ENCODE data around the gene NKX1-1. TPM values are rescaled to one million over a fixed set of nuclear protein-coding genes. Genes with fewer than 3 reads are reported as not detected.
"Not testable (repeated sequence)": the region's sequence is repeated elsewhere in the genome, so short reads cannot be mapped to it uniquely, and the experiment has no call there.

NKX1-1 gene
- total RNA-seq, 1 donor from 2014 or later = not detected

DNA sequence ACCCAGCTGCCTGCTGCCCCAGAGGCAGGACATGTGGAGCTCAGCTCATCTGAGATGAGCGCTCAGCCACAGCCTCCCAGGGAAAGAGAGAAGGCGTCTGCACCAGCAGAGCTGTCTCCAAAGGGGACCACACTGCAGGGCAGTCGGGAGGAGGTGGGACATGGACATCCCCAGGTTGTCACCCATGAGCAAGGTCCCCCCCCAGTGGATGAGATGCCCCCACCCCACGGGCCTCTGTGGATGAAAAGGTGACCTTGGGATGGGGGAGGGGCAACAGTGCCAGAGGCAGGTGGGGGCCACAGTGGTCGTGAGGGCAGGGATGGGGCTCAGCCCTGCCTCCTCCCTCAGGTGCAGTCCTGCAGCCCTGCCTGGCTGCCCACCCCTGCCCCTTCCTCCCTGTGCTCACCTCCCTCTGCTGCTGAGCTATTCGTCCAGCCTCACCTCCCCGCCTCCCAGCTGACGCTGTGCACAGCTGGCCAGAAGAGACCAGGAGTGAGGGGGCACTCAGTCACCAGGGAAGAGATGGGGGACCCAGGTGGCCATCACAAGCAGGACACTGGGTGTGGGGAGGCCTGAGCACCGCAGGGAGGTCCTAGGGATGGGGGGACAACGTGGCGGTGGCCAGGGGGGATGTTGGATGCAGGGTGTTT, 9.3 kb downstream of the NKX1-1 start:
- peaks cover 7% of the 10 kb centered on the region for H3K36me3 Mint-ChIP-seq
- H3K9ac ChIP-seq = no peak overlapping the region
- H3K4me1 ChIP-seq = no peaks in the 10 kb centered on the region
- H3K27me3 Mint-ChIP-seq (ENCODE audit: insufficient read depth, low read depth) = peaks cover 27% of the 10 kb centered on the region
- no peaks in the 10 kb centered on the region for H3K36me3 ChIP-seq
- H2AFZ ChIP-seq (replicated peaks) = no peak overlapping the region
- DNase-seq (ENCODE audit: low spot score) = no peak
- no peaks in the 10 kb centered on the region for H3K79me2 ChIP-seq (ENCODE audit: low read depth)
- H3K4me1 Mint-ChIP-seq = no peaks in the 10 kb centered on the region
- H3K9me3 Mint-ChIP-seq = peaks cover 16% of the 10 kb centered on the region
- peaks cover 27% of the 10 kb centered on the region for H3K27me3 ChIP-seq
- TF ChIP-seq EZH2 (IDR thresholded peaks at IDR 0.05) = no peak
- TF ChIP-seq EZH2phosphoT487 (IDR thresholded peaks at IDR 0.05) = no peak
- TF ChIP-seq, protein P1, sequence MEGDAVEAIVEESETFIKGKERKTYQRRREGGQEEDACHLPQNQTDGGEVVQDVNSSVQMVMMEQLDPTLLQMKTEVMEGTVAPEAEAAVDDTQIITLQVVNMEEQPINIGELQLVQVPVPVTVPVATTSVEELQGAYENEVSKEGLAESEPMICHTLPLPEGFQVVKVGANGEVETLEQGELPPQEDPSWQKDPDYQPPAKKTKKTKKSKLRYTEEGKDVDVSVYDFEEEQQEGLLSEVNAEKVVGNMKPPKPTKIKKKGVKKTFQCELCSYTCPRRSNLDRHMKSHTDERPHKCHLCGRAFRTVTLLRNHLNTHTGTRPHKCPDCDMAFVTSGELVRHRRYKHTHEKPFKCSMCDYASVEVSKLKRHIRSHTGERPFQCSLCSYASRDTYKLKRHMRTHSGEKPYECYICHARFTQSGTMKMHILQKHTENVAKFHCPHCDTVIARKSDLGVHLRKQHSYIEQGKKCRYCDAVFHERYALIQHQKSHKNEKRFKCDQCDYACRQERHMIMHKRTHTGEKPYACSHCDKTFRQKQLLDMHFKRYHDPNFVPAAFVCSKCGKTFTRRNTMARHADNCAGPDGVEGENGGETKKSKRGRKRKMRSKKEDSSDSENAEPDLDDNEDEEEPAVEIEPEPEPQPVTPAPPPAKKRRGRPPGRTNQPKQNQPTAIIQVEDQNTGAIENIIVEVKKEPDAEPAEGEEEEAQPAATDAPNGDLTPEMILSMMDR (IDR thresholded peaks at IDR 0.05) = no peak
- H3K9me3 ChIP-seq (ENCODE audit: low read depth) = no peaks in the 10 kb centered on the region
- H3K4me3 ChIP-seq = no peak overlapping the region
- no peak overlapping the region for H3K27ac ChIP-seq
- H3K4me3 Mint-ChIP-seq = no peak overlapping the region
- H4K20me1 ChIP-seq (ENCODE audit: low read depth) = no peaks in the 10 kb centered on the region
- peaks cover 5% of the 10 kb centered on the region for H3F3A ChIP-seq (ENCODE audit: low read depth)
- H3K27ac Mint-ChIP-seq = no peak overlapping the region
- H3K4me2 ChIP-seq = no peak overlapping the region

DNA sequence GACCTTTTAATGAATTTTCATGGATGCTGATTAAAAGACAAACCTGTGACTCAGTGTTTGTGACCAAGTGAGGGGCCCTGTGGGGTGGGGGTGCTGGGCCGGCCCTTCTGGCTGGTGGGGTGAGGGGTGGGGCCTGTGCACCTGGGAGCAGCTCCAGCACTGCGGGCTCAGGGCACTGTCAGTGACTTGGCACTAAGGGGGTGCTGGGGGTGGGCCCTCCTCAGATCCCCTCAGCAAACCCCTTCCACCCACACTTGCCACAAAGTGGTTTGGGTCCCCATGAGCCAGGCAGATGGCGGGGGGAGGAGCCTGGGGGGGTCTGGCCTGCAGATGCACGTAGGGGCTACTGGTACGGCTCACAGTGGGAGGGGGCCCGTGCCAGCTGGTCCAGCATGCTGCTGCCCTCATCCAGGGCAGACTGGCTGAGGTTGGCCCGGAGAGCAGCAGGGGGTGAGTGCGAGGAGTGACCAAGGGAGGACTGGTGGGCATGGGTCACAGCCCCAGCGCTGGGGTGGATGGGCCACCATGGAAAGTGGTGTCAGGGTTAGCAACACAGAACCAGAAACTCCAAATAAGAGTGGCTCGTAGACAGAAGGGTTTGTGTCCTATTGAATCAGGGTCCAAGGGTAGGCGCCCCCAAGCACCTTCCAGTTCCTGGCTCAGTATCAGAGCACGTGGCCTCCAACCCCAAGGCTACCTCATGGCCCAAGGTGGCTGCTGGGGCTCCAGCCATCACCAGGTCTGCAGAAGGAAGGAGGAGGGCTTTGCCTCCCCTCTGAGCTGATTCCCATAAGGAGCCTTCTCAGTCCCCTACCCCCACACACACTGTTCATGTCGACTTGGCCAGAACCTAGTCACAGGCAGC, 10.1 kb downstream of the NKX1-1 start:
- no peak overlapping the region for H3K9ac ChIP-seq
- H3K4me1 ChIP-seq = no peaks in the 10 kb centered on the region
- no peaks in the 10 kb centered on the region for H3K36me3 ChIP-seq
- H3K27me3 ChIP-seq = peaks cover 19% of the 10 kb centered on the region
- H3K27ac ChIP-seq = no peak overlapping the region
- Mint-ChIP-seq H3K27me3 (ENCODE audit: insufficient read depth, low read depth) (peaks cover 21% of the 10 kb centered on the region), H3K9me3 (peaks cover 16% of the 10 kb centered on the region), H3K4me1 (no peaks in the 10 kb centered on the region), H3K4me3 (no peak overlapping the region), H3K27ac (no peak overlapping the region), H3K36me3 (peaks cover 7% of the 10 kb centered on the region)
- TF ChIP-seq EZH2 (IDR thresholded peaks at IDR 0.05) (no peak), EZH2phosphoT487 (IDR thresholded peaks at IDR 0.05) (no peak)
- TF ChIP-seq, protein P1 (IDR thresholded peaks at IDR 0.05) = no peak
- H3F3A ChIP-seq (ENCODE audit: low read depth) = peaks cover 5% of the 10 kb centered on the region
- no peaks in the 10 kb centered on the region for H3K79me2 ChIP-seq (ENCODE audit: low read depth)
- H3K9me3 ChIP-seq (ENCODE audit: low read depth) = no peaks in the 10 kb centered on the region
- H3K4me3 ChIP-seq = no peak overlapping the region
- no peak for DNase-seq (ENCODE audit: low spot score)
- no peaks in the 10 kb centered on the region for H4K20me1 ChIP-seq (ENCODE audit: low read depth)
- no peak overlapping the region for H3K4me2 ChIP-seq
- no peak overlapping the region for H2AFZ ChIP-seq (replicated peaks)

DNA sequence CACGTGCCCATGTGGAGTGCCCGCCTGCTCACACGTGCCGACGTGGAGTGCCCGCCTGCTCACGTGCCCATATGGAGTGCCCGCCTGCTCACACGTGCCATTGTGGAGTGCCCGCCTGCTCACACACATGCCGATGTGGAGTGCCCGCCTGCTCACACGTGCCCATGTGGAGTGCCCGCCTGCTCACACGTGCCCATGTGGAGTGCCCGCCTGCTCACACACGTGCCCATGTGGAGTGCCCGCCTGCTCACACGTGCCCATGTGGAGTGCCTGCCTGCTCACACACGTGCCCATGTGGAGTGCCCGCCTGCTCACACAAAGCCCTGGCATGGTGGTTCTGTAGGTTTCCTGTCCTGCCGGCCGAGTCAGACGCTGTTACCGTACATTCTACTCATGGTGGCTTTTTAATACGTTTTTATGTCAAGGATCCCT, 10.8 kb downstream of the NKX1-1 start:
- H3K27me3 Mint-ChIP-seq (ENCODE audit: insufficient read depth, low read depth) = peaks cover 14% of the 10 kb centered on the region
- peak overlapping the region; percentile 6 for H3K4me3 Mint-ChIP-seq
- H3K27ac Mint-ChIP-seq = not testable (repeated sequence)

DNA sequence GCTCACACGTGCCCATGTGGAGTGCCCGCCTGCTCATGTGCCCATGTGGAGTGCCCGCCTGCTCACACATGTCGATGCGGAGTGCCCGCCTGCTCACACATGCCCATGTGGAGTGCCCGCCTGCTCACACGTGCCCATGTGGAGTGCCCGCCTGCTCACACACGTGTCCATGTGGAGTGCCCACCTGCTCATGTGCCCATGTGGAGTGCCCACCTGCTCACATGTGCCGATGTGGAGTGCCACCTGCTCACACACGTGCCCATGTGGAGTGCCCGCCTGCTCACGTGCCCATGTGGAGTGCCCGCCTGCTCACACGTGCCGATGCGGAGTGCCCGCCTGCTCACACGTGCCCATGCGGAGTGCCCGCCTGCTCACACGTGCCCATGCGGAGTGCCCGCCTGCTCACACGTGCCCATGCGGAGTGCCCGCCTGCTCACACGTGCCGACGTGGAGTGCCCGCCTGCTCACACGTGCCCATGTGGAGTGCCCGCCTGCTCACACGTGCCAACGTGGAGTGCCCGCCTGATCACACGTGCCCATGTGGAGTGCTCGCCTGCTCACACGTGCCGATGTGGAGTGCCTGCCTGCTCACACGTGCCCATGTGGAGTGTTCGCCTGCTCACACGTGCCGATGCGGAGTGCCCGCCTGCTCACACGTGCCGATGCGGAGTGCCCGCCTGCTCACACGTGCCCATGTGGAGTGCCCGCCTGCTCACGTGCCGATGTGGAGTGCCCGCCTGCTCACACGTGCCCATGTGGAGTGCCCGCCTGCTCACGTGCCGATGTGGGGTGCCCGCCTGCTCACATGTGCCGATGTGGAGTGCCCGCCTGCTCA, 11.5 kb downstream of the NKX1-1 start:
- H3K9me3 ChIP-seq (ENCODE audit: low read depth); H3K4me3 ChIP-seq; H3K9ac ChIP-seq; H3K27me3 ChIP-seq; H3K79me2 ChIP-seq (ENCODE audit: low read depth); H4K20me1 ChIP-seq (ENCODE audit: low read depth); H3K27ac Mint-ChIP-seq; DNase-seq (ENCODE audit: low spot score); H3F3A ChIP-seq (ENCODE audit: low read depth); H2AFZ ChIP-seq (replicated peaks); H3K27ac ChIP-seq; H3K4me3 Mint-ChIP-seq; H3K36me3 ChIP-seq; H3K27me3 Mint-ChIP-seq (ENCODE audit: insufficient read depth, low read depth); H3K4me1 Mint-ChIP-seq; H3K4me2 ChIP-seq; H3K36me3 Mint-ChIP-seq; H3K4me1 ChIP-seq: not testable (repeated sequence)
- peaks cover 18% of the 10 kb centered on the region for H3K9me3 Mint-ChIP-seq

More for the DNA sequence above, 10.8 kb downstream of the NKX1-1 start:
- not testable (repeated sequence) for H3K36me3 ChIP-seq; H3K9ac ChIP-seq; H3K4me2 ChIP-seq; H3K79me2 ChIP-seq (ENCODE audit: low read depth); H4K20me1 ChIP-seq (ENCODE audit: low read depth); H2AFZ ChIP-seq (replicated peaks); H3K9me3 ChIP-seq (ENCODE audit: low read depth); H3K36me3 Mint-ChIP-seq; H3K4me1 ChIP-seq; H3K4me3 ChIP-seq; H3K27ac ChIP-seq; DNase-seq (ENCODE audit: low spot score); H3F3A ChIP-seq (ENCODE audit: low read depth); H3K4me1 Mint-ChIP-seq
- peaks cover 12% of the 10 kb centered on the region for H3K27me3 ChIP-seq
- peaks cover 16% of the 10 kb centered on the region for H3K9me3 Mint-ChIP-seq

Measured in neural progenitor cell (in vitro differentiated cells).